ENCODE data around the gene COQ10A.
A peak's percentile ranks its signal among the peaks of the same experiment; 100 is the strongest.

COQ10A gene

GRCh38 chr12:56266693-56267442 is at the start of gene COQ10A:
TSS of gene COQ10A (plus strand) at chr12:56266942. CDS start at chr12:56267119, 177 bp downstream.
- peak; percentile 51; the same call in 1 of the 2 replicates for TF ChIP-seq CTCF (IDR thresholded peaks at IDR 0.05)

GRCh38 chr12:56219840-56220239 is 46.9 kb upstream of the COQ10A start:
- TF ChIP-seq CTCF (IDR thresholded peaks at IDR 0.05): no peak

- TF ChIP-seq CTCF (IDR thresholded peaks at IDR 0.05): no peak
Observed at GRCh38 chr12:56220611-56221231, 46.0 kb upstream of the COQ10A start.

GRCh38 chr12:56221232-56221756 is 45.4 kb upstream of the COQ10A start:
- no peak for TF ChIP-seq CTCF (IDR thresholded peaks at IDR 0.05)

- TF ChIP-seq CTCF (IDR thresholded peaks at IDR 0.05): no peak
Observed at GRCh38 chr12:56221757-56222530, 44.8 kb upstream of the COQ10A start, which contains the start of gene RNF41. TSS of gene RNF41 (minus strand) at chr12:56221922. CDS start at chr12:56214047, 7,875 bp downstream.

GRCh38 chr12:56222531-56222895 is 44.2 kb upstream of the COQ10A start:
- no peak for TF ChIP-seq CTCF (IDR thresholded peaks at IDR 0.05)

GRCh38 chr12:56223571-56224101 is 43.1 kb upstream of the COQ10A start:
- TF ChIP-seq CTCF (IDR thresholded peaks at IDR 0.05): no peak
